Measurements from ENCODE around the gene SENP7. TPM values are rescaled to one million over a fixed set of nuclear protein-coding genes. Genes with fewer than 3 reads are reported as not detected.

The SENP7 gene
- total and polyA plus RNA-seq, 2 experiments from 2014 or later = 5.0 to 9.0 TPM

DNA sequence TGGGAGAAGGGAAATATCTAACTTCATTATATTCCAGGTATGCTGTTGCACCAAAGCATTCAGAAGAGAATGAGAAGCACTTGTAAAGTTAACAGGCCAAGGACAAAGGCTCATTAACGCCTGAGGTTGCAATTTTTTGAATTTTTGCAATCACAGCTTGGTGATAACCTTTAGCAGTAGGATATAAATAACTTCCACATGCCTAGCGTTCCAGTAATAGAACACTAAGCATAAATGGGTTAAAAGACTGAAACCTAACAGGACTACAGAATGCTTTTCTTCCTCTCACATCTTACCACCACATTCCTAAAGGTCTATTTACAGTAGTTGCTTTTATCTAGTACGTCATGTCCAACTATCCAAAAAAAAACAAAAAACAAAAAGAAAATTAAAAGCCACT, 135.2 kb downstream of the SENP7 start (continued):
- TF ChIP-seq, protein P1, sequence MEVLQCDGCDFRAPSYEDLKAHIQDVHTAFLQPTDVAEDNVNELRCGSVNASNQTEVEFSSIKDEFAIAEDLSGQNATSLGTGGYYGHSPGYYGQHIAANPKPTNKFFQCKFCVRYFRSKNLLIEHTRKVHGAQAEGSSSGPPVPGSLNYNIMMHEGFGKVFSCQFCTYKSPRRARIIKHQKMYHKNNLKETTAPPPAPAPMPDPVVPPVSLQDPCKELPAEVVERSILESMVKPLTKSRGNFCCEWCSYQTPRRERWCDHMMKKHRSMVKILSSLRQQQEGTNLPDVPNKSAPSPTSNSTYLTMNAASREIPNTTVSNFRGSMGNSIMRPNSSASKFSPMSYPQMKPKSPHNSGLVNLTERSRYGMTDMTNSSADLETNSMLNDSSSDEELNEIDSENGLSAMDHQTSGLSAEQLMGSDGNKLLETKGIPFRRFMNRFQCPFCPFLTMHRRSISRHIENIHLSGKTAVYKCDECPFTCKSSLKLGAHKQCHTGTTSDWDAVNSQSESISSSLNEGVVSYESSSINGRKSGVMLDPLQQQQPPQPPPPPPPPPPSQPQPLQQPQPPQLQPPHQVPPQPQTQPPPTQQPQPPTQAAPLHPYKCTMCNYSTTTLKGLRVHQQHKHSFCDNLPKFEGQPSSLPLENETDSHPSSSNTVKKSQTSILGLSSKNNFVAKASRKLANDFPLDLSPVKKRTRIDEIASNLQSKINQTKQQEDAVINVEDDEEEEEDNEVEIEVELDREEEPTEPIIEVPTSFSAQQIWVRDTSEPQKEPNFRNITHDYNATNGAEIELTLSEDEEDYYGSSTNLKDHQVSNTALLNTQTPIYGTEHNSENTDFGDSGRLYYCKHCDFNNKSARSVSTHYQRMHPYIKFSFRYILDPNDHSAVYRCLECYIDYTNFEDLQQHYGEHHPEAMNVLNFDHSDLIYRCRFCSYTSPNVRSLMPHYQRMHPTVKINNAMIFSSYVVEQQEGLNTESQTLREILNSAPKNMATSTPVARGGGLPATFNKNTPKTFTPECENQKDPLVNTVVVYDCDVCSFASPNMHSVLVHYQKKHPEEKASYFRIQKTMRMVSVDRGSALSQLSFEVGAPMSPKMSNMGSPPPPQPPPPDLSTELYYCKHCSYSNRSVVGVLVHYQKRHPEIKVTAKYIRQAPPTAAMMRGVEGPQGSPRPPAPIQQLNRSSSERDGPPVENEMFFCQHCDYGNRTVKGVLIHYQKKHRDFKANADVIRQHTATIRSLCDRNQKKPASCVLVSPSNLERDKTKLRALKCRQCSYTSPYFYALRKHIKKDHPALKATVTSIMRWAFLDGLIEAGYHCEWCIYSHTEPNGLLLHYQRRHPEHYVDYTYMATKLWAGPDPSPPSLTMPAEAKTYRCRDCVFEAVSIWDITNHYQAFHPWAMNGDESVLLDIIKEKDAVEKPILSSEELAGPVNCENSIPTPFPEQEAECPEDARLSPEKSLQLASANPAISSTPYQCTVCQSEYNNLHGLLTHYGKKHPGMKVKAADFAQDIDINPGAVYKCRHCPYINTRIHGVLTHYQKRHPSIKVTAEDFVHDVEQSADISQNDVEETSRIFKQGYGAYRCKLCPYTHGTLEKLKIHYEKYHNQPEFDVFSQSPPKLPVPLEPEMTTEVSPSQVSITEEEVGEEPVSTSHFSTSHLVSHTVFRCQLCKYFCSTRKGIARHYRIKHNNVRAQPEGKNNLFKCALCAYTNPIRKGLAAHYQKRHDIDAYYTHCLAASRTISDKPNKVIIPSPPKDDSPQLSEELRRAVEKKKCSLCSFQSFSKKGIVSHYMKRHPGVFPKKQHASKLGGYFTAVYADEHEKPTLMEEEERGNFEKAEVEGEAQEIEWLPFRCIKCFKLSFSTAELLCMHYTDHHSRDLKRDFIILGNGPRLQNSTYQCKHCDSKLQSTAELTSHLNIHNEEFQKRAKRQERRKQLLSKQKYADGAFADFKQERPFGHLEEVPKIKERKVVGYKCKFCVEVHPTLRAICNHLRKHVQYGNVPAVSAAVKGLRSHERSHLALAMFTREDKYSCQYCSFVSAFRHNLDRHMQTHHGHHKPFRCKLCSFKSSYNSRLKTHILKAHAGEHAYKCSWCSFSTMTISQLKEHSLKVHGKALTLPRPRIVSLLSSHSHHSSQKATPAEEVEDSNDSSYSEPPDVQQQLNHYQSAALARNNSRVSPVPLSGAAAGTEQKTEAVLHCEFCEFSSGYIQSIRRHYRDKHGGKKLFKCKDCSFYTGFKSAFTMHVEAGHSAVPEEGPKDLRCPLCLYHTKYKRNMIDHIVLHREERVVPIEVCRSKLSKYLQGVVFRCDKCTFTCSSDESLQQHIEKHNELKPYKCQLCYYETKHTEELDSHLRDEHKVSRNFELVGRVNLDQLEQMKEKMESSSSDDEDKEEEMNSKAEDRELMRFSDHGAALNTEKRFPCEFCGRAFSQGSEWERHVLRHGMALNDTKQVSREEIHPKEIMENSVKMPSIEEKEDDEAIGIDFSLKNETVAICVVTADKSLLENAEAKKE (CRISPR knock-in tag; IDR thresholded peaks at IDR 0.05) = no peak
- TF ChIP-seq CREB1 (CRISPR knock-in tag; IDR thresholded peaks at IDR 0.05; ENCODE audit: low read depth) = no peak
- TF ChIP-seq ZNF114 (CRISPR knock-in tag; IDR thresholded peaks at IDR 0.05) = no peak

DNA sequence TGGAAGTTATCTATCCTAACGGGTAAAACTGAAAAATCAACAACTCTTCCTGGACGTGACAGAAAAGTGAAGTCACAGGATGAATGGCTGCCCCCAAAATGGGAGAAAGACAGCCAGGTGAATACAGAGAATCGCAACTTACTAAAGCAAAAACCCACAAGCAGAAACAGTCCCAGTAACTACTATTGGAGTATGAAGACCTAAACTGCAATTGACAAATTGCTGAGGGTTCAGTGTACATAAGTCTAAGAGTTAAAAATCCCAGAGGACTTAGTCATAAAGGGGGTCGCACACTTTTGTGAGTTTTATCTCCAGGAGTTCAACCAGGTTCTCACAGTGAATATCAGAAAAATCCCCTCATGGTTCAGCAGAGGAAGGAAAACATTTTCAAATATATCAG, 135.8 kb downstream of the SENP7 start:
- Histone ChIP-seq H4K20me1 (replicated peaks; ENCODE audit: insufficient read depth) (no peaks in the 10 kb centered on the region), H3K4me1 (ENCODE audit: insufficient read depth) (no peaks in the 10 kb centered on the region), H3K79me2 (replicated peaks; ENCODE audit: insufficient read depth) (no peaks in the 10 kb centered on the region), H3K27me3 (ENCODE audit: insufficient read depth) (no peaks in the 10 kb centered on the region), H3K27ac (ENCODE audit: low read depth) (no peak overlapping the region), H2AFZ (no peak overlapping the region), H3K36me3 (ENCODE audit: insufficient read depth) (no peaks in the 10 kb centered on the region), H3F3A (replicated peaks; ENCODE audit: low read depth) (no peaks in the 10 kb centered on the region), H3K9me2 (ENCODE audit: insufficient read depth) (no peaks in the 10 kb centered on the region), H3K4me3 (no peak overlapping the region), H3K4me2 (no peak overlapping the region)
- H3K27ac Mint-ChIP-seq = peak overlapping the region; percentile 53; the same call in 1 of the 2 replicates
- no peaks in the 10 kb centered on the region for H3K4me1 Mint-ChIP-seq
- no peaks in the 10 kb centered on the region; the same call in 2 of the 3 replicates for H3K9me3 Mint-ChIP-seq
- no peaks in the 10 kb centered on the region for H3K27me3 Mint-ChIP-seq (ENCODE audit: insufficient read depth, low read depth, poor library complexity)
- TF ChIP-seq POLR2AphosphoS5 (IDR thresholded peaks at IDR 0.05; ENCODE audit: low read depth) = no peak
- TF ChIP-seq, protein P2, sequence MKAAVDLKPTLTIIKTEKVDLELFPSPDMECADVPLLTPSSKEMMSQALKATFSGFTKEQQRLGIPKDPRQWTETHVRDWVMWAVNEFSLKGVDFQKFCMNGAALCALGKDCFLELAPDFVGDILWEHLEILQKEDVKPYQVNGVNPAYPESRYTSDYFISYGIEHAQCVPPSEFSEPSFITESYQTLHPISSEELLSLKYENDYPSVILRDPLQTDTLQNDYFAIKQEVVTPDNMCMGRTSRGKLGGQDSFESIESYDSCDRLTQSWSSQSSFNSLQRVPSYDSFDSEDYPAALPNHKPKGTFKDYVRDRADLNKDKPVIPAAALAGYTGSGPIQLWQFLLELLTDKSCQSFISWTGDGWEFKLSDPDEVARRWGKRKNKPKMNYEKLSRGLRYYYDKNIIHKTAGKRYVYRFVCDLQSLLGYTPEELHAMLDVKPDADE (IDR thresholded peaks at IDR 0.05) = no peak
- no peak for TF ChIP-seq ZNF331 (CRISPR knock-in tag; IDR thresholded peaks at IDR 0.05; ENCODE audit: low read depth)
- no peak for TF ChIP-seq ZNF114 (CRISPR knock-in tag; IDR thresholded peaks at IDR 0.05)
- TF ChIP-seq, protein P1 (CRISPR knock-in tag; IDR thresholded peaks at IDR 0.05) = no peak
- DNase-seq (ENCODE audit: low spot score) = no peak
- H3K4me3 Mint-ChIP-seq = no peak overlapping the region
- no peak for ATAC-seq
- H3K36me3 Mint-ChIP-seq (ENCODE audit: low read depth) = no peaks in the 10 kb centered on the region
